Measurements from ENCODE around the gene VWA2. TPM values are rescaled to one million over a fixed set of nuclear protein-coding genes. Genes with fewer than 3 reads are reported as not detected.

VWA2 gene
- total RNA-seq, 4 donors from 2014 or later: 2.9 to 5.7 (median 4.9) TPM

- H3K36me3 ChIP-seq: peaks cover 0 to 47% (median 0%) of the 10 kb centered on the region in 3 donors
- no peaks in the 10 kb centered on the region for H3K27me3 ChIP-seq
- TF ChIP-seq POLR2A (IDR thresholded peaks at IDR 0.05) (no peak), CTCF (IDR thresholded peaks at IDR 0.05) (no peak)
- intact Hi-C loops (cut with DNase I): loop anchor here (10.0 kb wide), 1 partner anchor 128 kb away; no protein-coding TSS in a partner anchor
- peaks cover 7 to 38% (median 8%) of the 10 kb centered on the region in 3 donors for H3K4me1 ChIP-seq
- no peaks in the 10 kb centered on the region for H3K9me3 ChIP-seq
- no peak overlapping the region for H3K4me3 ChIP-seq
- DNase-seq: no peak
- WGBS, 2 donors: 69 to 81% methylated on average over 3 to 5 of the region's 19 CpGs
- no peak overlapping the region for H3K27ac ChIP-seq
Measured at GRCh38 chr10:114306116-114306973, 67.3 kb downstream of the VWA2 start.

- Histone ChIP-seq H3K27me3 (no peaks in the 10 kb centered on the region), H3K27ac (no peak overlapping the region), H3K9me3 (no peaks in the 10 kb centered on the region), H3K36me3 (peaks cover 0 to 55% (median 0%) of the 10 kb centered on the region in 3 donors), H3K4me3 (no peak overlapping the region), H3K4me1 (peaks cover 7 to 27% (median 8%) of the 10 kb centered on the region in 3 donors)
- DNase-seq: no peak
- TF ChIP-seq CTCF (IDR thresholded peaks at IDR 0.05) (no peak), POLR2A (IDR thresholded peaks at IDR 0.05) (no peak)
- intact Hi-C loops (cut with DNase I): loop anchor here (10.0 kb wide), 1 partner anchor 127 kb away; no protein-coding TSS in a partner anchor
- WGBS, 2 donors: 75 to 82% methylated on average over 8 to 10 of the region's 10 CpGs
Measured at GRCh38 chr10:114307731-114308130, 68.7 kb downstream of the VWA2 start.

GRCh38 chr10:114308531-114309363 lies 69.7 kb downstream of the VWA2 start:
- no peaks in the 10 kb centered on the region for H3K27me3 ChIP-seq

GRCh38 chr10:114309364-114309651 lies 70.3 kb downstream of the VWA2 start:
- intact Hi-C loops (cut with DNase I): loop anchor here (10.0 kb wide), 1 partner anchor 125 kb away; no protein-coding TSS in a partner anchor
- Histone ChIP-seq H3K27ac (no peak overlapping the region), H3K9me3 (no peaks in the 10 kb centered on the region), H3K27me3 (no peaks in the 10 kb centered on the region), H3K36me3 (peaks cover 0 to 71% (median 0%) of the 10 kb centered on the region in 3 donors), H3K4me1 (peaks cover 5 to 17% (median 7%) of the 10 kb centered on the region in 3 donors), H3K4me3 (no peak overlapping the region)
- no peak for DNase-seq
- WGBS, 2 donors: 67 to 74% methylated on average over 2 to 3 of the region's 3 CpGs
- TF ChIP-seq POLR2A (IDR thresholded peaks at IDR 0.05): no peak
- no peak for TF ChIP-seq CTCF (IDR thresholded peaks at IDR 0.05)

More at GRCh38 chr10:114308531-114309363, 69.7 kb downstream of the VWA2 start:
- WGBS, 2 donors: 0 to 62% methylated on average over 2 to 6 of the region's 9 CpGs
- DNase-seq: no peak
- peaks cover 0 to 65% (median 0%) of the 10 kb centered on the region in 3 donors for H3K36me3 ChIP-seq
- no peak overlapping the region for H3K4me3 ChIP-seq
- peaks cover 7 to 21% (median 8%) of the 10 kb centered on the region in 3 donors for H3K4me1 ChIP-seq
- TF ChIP-seq CTCF (IDR thresholded peaks at IDR 0.05) (no peak), POLR2A (IDR thresholded peaks at IDR 0.05) (no peak)
- H3K27ac ChIP-seq: no peak overlapping the region
- intact Hi-C loops (cut with DNase I): loop anchor here (10.0 kb wide), 1 partner anchor 126 kb away; no protein-coding TSS in a partner anchor
- H3K9me3 ChIP-seq: no peaks in the 10 kb centered on the region

All from esophagus squamous epithelium (tissue), 5 donors.